KG1 (cell line): ENCODE measurements around the gene TSPAN16.
"Not testable (repeated sequence)": the region's sequence is repeated elsewhere in the genome, so short reads cannot be mapped to it uniquely, and the experiment has no call there.

Experiments used
- DNase-seq: peaks from one replicate; lab custom pipeline; 2025; lab: John Stamatoyannopoulos, UW

Gene TSPAN16

GRCh38 chr19:11346104-11346940 is 50.4 kb downstream of the TSPAN16 start, which contains the start of the genes CCDC159 and TMEM205:
Gene CCDC159 (plus strand): TSS chr19:11346519. CDS start chr19:11346607, 88 bp downstream.
Gene TMEM205 (minus strand): TSS chr19:11346268. CDS start chr19:11345619, 649 bp downstream.
- peak; percentile 99 for DNase-seq

- DNase-seq, result no peak
Measured at GRCh38 chr19:11347546-11348039, 51.6 kb downstream of the TSPAN16 start.

GRCh38 chr19:11349171-11349570 is 53.2 kb downstream of the TSPAN16 start:
- DNase-seq, result no peak

GRCh38 chr19:11354102-11354501 is 58.1 kb downstream of the TSPAN16 start:
- not testable (repeated sequence) for DNase-seq

- DNase-seq, result no peak
Measured at GRCh38 chr19:11355160-11356073, 59.5 kb downstream of the TSPAN16 start, which contains the start of gene PLPPR2. Gene PLPPR2 (plus strand): TSS chr19:11355432. CDS start chr19:11357674, 2,242 bp downstream.

GRCh38 chr19:11356074-11356397 is 60.1 kb downstream of the TSPAN16 start:
- no peak for DNase-seq

GRCh38 chr19:11356676-11357550 is 61.0 kb downstream of the TSPAN16 start:
- DNase-seq, result no peak

- no peak for DNase-seq
Measured at GRCh38 chr19:11359421-11359820, 63.5 kb downstream of the TSPAN16 start.

- DNase-seq, result no peak
Measured at GRCh38 chr19:11361037-11361770, 65.2 kb downstream of the TSPAN16 start.

GRCh38 chr19:11361771-11362731 is 66.1 kb downstream of the TSPAN16 start:
- DNase-seq, result no peak

GRCh38 chr19:11363881-11364280 is 67.9 kb downstream of the TSPAN16 start:
- no peak for DNase-seq

GRCh38 chr19:11364296-11364904 is 68.4 kb downstream of the TSPAN16 start:
- DNase-seq, result no peak

GRCh38 chr19:11364935-11365334 is 69.0 kb downstream of the TSPAN16 start:
- no peak for DNase-seq
